ENCODE results near the gene TOMM70.

- TF ChIP-seq, protein P1, sequence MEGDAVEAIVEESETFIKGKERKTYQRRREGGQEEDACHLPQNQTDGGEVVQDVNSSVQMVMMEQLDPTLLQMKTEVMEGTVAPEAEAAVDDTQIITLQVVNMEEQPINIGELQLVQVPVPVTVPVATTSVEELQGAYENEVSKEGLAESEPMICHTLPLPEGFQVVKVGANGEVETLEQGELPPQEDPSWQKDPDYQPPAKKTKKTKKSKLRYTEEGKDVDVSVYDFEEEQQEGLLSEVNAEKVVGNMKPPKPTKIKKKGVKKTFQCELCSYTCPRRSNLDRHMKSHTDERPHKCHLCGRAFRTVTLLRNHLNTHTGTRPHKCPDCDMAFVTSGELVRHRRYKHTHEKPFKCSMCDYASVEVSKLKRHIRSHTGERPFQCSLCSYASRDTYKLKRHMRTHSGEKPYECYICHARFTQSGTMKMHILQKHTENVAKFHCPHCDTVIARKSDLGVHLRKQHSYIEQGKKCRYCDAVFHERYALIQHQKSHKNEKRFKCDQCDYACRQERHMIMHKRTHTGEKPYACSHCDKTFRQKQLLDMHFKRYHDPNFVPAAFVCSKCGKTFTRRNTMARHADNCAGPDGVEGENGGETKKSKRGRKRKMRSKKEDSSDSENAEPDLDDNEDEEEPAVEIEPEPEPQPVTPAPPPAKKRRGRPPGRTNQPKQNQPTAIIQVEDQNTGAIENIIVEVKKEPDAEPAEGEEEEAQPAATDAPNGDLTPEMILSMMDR (IDR thresholded peaks at IDR 0.05; ENCODE audit: insufficient read depth, low read length, poor library complexity, severe bottlenecking): no peak
- no peak for TF ChIP-seq EZH2phosphoT487 (conservative IDR thresholded peaks at IDR 0.05; ENCODE audit: low read length)
Measured at GRCh38 chr3:100425316-100425715, 24.4 kb upstream of the TOMM70 start.

All from SU-DHL-6 (cell line).